ENCODE results near the gene CACUL1.

CACUL1 gene

DNA sequence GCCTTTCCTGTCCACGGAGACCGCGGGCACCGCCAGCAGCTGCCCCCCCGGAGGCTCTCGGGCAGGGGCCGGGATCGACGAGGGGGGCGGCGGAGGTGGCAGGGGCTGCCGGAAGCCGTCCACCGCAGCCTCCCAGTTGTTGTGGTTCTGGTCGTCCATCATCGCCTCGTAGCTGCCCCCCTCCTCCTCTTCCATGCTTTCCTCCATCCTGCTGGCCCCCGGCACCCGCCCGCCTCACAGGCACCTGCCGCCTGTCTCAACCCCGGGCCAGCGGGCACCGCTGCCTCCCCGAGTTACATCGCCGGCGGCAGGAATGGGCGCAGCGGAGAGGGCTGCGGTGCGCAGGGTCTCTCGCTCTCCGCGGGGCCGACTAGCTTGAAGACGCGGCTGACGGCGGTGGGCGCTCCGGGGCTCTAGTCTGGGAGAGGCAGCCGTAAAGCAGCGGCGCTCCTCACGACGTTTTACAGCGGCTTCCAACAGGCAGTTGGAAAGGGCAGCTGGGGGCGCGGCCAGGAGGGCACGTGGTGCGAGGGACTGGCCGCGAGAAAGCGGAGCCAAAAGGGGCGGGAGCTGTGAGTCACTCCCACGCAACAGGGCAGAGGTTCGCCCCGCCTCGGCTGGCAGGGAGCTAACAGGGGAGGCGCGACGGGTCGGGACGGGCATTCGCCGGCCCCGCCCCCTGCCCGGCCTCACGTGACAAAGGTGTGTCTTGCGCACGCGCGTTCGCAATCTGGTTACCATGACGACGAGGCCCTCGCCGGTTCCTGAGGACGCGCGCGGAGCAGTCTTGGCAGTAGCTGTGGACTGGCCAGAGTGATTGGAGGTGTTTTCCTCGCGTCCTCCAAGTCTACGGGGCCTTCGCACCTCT lies at the start of gene CACUL1:
TSS of gene CACUL1 (minus strand) at position 415 of the 868 bp plus-strand sequence. CDS start at position 207, 208 bp downstream.
- H3K36me3 ChIP-seq = no peaks in the 10 kb centered on the region
- H3K9me3 ChIP-seq = no peaks in the 10 kb centered on the region
- peaks cover 43% of the 10 kb centered on the region for H3K27me3 ChIP-seq
- TF ChIP-seq, protein P1, sequence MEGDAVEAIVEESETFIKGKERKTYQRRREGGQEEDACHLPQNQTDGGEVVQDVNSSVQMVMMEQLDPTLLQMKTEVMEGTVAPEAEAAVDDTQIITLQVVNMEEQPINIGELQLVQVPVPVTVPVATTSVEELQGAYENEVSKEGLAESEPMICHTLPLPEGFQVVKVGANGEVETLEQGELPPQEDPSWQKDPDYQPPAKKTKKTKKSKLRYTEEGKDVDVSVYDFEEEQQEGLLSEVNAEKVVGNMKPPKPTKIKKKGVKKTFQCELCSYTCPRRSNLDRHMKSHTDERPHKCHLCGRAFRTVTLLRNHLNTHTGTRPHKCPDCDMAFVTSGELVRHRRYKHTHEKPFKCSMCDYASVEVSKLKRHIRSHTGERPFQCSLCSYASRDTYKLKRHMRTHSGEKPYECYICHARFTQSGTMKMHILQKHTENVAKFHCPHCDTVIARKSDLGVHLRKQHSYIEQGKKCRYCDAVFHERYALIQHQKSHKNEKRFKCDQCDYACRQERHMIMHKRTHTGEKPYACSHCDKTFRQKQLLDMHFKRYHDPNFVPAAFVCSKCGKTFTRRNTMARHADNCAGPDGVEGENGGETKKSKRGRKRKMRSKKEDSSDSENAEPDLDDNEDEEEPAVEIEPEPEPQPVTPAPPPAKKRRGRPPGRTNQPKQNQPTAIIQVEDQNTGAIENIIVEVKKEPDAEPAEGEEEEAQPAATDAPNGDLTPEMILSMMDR (IDR thresholded peaks at IDR 0.05) = peak; percentile 55
- H3K27ac ChIP-seq = peak within 1 kb of the TSS; percentile 95
- H3K4me1 ChIP-seq (ENCODE audit: control insufficient read depth in 1 of 2, insufficient read depth in 1 of 2, low read depth in 1 of 2, low read length in 1 of 2) = peaks cover 23 to 36% of the 10 kb centered on the region in 2 experiments
- H3K4me3 ChIP-seq (ENCODE audit: low read depth in 1 of 2, low read length in 1 of 2) = peak within 1 kb of the TSS; percentile 98 to 99

GRCh38 chr10:118804262-118804773 lies 49.5 kb upstream of the CACUL1 start:
- H3K27ac ChIP-seq = no peak overlapping the region
- peaks cover 15% of the 10 kb centered on the region for H3K27me3 ChIP-seq
- TF ChIP-seq, protein P1 (IDR thresholded peaks at IDR 0.05) = no peak
- H3K9me3 ChIP-seq = no peaks in the 10 kb centered on the region
- no peak overlapping the region for H3K4me3 ChIP-seq (ENCODE audit: low read depth in 1 of 2, low read length in 1 of 2)
- no peaks in the 10 kb centered on the region for H3K4me1 ChIP-seq (ENCODE audit: control insufficient read depth in 1 of 2, insufficient read depth in 1 of 2, low read depth in 1 of 2, low read length in 1 of 2)
- H3K36me3 ChIP-seq = no peaks in the 10 kb centered on the region

- H3K4me3 ChIP-seq (ENCODE audit: low read depth in 1 of 2, low read length in 1 of 2) = no peak overlapping the region
- no peak overlapping the region for H3K27ac ChIP-seq
- H3K36me3 ChIP-seq = no peaks in the 10 kb centered on the region
- TF ChIP-seq, protein P1 (IDR thresholded peaks at IDR 0.05) = no peak
- H3K9me3 ChIP-seq = no peaks in the 10 kb centered on the region
- H3K4me1 ChIP-seq (ENCODE audit: control insufficient read depth in 1 of 2, insufficient read depth in 1 of 2, low read depth in 1 of 2, low read length in 1 of 2) = no peaks in the 10 kb centered on the region
- H3K27me3 ChIP-seq = peaks cover 34% of the 10 kb centered on the region
These were observed 47.5 kb upstream of the CACUL1 start for GRCh38 chr10:118802126-118802793.

DNA sequence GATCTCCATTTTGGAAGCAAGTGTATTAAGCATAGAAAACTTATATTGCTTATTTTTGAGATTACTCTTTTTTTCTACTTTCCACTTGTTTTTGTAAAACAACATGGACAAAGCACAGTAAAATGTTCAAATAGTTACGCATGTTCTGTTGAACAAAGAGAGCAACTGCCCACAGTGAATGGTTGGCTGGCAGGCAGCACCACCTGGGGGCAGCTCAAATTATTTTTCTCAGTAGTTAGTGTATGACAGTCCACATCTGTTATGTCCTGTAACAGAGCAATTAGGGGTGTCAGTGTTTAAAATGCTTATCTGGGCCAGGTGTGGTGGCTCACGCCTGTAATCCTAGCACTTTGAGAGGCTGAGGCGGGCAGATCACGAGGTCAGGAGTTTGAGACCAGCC lies 46.1 kb upstream of the CACUL1 start:
- H3K36me3 ChIP-seq = no peaks in the 10 kb centered on the region
- H3K27me3 ChIP-seq = peaks cover 40% of the 10 kb centered on the region
- H3K9me3 ChIP-seq = no peaks in the 10 kb centered on the region
- TF ChIP-seq, protein P1 (IDR thresholded peaks at IDR 0.05) = no peak
- H3K4me1 ChIP-seq (ENCODE audit: control insufficient read depth in 1 of 2, insufficient read depth in 1 of 2, low read depth in 1 of 2, low read length in 1 of 2) = no peaks in the 10 kb centered on the region
- no peak overlapping the region for H3K27ac ChIP-seq
- H3K4me3 ChIP-seq (ENCODE audit: low read depth in 1 of 2, low read length in 1 of 2) = no peak overlapping the region

DNA sequence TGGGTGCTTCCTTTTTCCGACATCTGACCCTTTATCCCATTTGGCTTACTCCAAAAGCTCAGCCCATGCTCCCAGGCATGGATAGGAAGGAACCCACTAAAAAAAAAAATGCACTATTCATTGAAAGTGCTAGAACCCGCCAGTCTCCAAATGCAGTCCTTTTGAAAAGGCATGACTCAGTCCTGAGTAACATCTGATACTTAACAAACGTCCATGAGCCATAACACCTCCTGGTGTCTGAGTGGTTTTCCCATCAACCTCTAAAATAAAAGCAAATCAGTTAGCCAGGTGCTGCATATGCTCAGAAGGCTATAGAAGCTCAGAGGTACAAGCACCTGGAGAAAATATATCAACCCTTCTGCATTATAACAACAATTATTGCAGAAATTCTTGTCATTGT lies 45.0 kb upstream of the CACUL1 start:
- H3K4me3 ChIP-seq (ENCODE audit: low read depth in 1 of 2, low read length in 1 of 2) = no peak overlapping the region
- no peaks in the 10 kb centered on the region for H3K36me3 ChIP-seq
- H3K27me3 ChIP-seq = peaks cover 40% of the 10 kb centered on the region
- no peaks in the 10 kb centered on the region for H3K4me1 ChIP-seq (ENCODE audit: control insufficient read depth in 1 of 2, insufficient read depth in 1 of 2, low read depth in 1 of 2, low read length in 1 of 2)
- TF ChIP-seq, protein P1 (IDR thresholded peaks at IDR 0.05) = no peak
- H3K9me3 ChIP-seq = no peaks in the 10 kb centered on the region
- H3K27ac ChIP-seq = no peak overlapping the region

Data from neutrophil (primary cell).